ENCODE measurements around the gene PLSCR1.

GRCh38 chr3:146501752-146502151 lies 42.7 kb downstream of the PLSCR1 start:
- TF ChIP-seq, protein P1, sequence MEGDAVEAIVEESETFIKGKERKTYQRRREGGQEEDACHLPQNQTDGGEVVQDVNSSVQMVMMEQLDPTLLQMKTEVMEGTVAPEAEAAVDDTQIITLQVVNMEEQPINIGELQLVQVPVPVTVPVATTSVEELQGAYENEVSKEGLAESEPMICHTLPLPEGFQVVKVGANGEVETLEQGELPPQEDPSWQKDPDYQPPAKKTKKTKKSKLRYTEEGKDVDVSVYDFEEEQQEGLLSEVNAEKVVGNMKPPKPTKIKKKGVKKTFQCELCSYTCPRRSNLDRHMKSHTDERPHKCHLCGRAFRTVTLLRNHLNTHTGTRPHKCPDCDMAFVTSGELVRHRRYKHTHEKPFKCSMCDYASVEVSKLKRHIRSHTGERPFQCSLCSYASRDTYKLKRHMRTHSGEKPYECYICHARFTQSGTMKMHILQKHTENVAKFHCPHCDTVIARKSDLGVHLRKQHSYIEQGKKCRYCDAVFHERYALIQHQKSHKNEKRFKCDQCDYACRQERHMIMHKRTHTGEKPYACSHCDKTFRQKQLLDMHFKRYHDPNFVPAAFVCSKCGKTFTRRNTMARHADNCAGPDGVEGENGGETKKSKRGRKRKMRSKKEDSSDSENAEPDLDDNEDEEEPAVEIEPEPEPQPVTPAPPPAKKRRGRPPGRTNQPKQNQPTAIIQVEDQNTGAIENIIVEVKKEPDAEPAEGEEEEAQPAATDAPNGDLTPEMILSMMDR (IDR thresholded peaks at IDR 0.05) = no peak
- no peak for TF ChIP-seq POLR2A (IDR thresholded peaks at IDR 0.05; ENCODE audit: low read depth)
